ENCODE data around the gene ZNF202.
"Not testable (repeated sequence)": the region's sequence is repeated elsewhere in the genome, so short reads cannot be mapped to it uniquely, and the experiment has no call there.

Gene ZNF202

GRCh38 chr11:123729602-123730001 lies 11.9 kb downstream of the ZNF202 start:
- H3K4me3 ChIP-seq (ENCODE audit: low read depth, low read length) = no peak overlapping the region
- no peak for DNase-seq (ENCODE audit: low read depth)
- no peak for TF ChIP-seq CTCF (IDR thresholded peaks at IDR 0.05; ENCODE audit: insufficient read depth, low read depth, low read length, missing control alignments)

GRCh38 chr11:123725995-123726655 lies 15.3 kb downstream of the ZNF202 start:
- TF ChIP-seq CTCF (IDR thresholded peaks at IDR 0.05; ENCODE audit: insufficient read depth, low read depth, low read length, missing control alignments) = no peak
- H3K4me3 ChIP-seq (ENCODE audit: low read depth, low read length) = no peak overlapping the region
- no peak for DNase-seq (ENCODE audit: low read depth)

DNA sequence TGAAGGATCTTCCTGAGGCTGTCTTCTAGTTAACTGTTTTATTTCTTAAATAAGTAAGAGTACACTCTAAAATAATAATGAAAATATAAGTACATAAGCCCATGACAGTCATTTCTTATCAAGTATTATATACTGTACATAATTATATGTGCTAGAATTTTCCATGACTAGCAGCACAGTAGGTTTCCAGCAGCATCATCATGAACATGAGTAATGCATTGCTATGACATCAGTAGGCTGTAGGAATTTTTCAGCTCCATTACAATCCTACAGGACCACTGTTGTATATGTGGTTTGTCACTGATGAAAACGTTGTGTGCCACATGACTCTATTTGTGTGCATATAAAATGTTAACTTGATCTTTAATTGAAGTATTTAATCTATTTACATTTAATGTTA lies 22.0 kb downstream of the ZNF202 start:
- no peak overlapping the region for H3K4me3 ChIP-seq (ENCODE audit: low read depth, low read length)
- no peak for DNase-seq (ENCODE audit: low read depth)
- no peak for TF ChIP-seq CTCF (IDR thresholded peaks at IDR 0.05; ENCODE audit: insufficient read depth, low read depth, low read length, missing control alignments)

DNA sequence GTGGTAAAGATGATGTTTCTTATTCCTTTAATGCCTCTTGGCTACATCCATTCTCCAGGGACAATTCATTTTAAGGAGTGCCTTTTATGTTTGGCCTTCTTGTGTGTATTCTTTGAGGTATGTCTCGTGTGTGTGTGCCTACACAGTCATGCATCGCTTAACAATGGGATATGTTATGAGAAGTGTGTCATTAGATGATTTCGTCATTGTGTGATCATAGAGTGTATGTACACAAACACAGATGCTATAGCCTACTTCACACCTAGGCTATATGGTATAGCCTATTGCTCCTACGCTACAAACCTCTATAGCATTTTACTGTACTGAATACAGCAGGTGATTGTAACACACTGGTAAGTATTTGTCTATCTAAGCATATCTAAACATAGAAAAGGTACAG lies 23.0 kb downstream of the ZNF202 start:
- TF ChIP-seq CTCF (IDR thresholded peaks at IDR 0.05; ENCODE audit: insufficient read depth, low read depth, low read length, missing control alignments) = no peak
- DNase-seq (ENCODE audit: low read depth) = no peak
- H3K4me3 ChIP-seq (ENCODE audit: low read depth, low read length) = no peak overlapping the region

DNA sequence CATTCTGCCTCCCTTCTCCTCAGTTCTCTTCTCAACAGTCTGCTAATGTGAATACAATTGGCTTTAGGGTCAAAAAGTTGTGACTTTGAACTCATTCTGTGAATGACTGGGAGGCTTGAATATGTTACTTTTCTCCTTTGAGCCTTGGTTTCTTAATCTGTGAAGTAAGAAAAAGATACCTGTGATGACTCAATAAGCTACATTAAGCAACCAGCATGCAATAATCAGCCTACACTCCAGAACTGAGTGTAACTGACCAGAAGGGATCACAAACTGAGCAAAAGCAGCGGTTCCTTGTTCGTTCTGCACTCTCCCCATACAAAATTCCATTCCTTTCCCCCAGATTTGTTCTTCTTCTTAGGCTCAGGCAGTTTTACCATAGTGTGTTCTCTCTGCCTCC lies 23.4 kb downstream of the ZNF202 start:
- TF ChIP-seq CTCF (IDR thresholded peaks at IDR 0.05; ENCODE audit: insufficient read depth, low read depth, low read length, missing control alignments) = no peak
- no peak for DNase-seq (ENCODE audit: low read depth)
- no peak overlapping the region for H3K4me3 ChIP-seq (ENCODE audit: low read depth, low read length)

GRCh38 chr11:123712627-123713026 lies 28.8 kb downstream of the ZNF202 start:
- DNase-seq (ENCODE audit: low read depth); H3K4me3 ChIP-seq (ENCODE audit: low read depth, low read length): not testable (repeated sequence)

GRCh38 chr11:123707606-123708205 lies 33.8 kb downstream of the ZNF202 start:
- peak; percentile 63 for TF ChIP-seq CTCF (IDR thresholded peaks at IDR 0.05; ENCODE audit: insufficient read depth, low read depth, low read length, missing control alignments)
- H3K4me3 ChIP-seq (ENCODE audit: low read depth, low read length) = no peak overlapping the region
- peak; percentile 63 for DNase-seq (ENCODE audit: low read depth)

All from GM12865 (cell line).